SW 1271 (cell line): ENCODE data around the gene ODAD2.
"Not testable (repeated sequence)": the region's sequence is repeated elsewhere in the genome, so short reads cannot be mapped to it uniquely, and the experiment has no call there.

ENCODE experiments used
- DNase-seq, 2 experiments: peaks; one replicate each; lab custom pipeline; 2025; lab: John Stamatoyannopoulos, UW

Gene ODAD2

GRCh38 chr10:27998954-27999275 lies at the start of gene ODAD2:
Gene ODAD2 (minus strand): TSS chr10:27999079. CDS start chr10:27995142, 3,937 bp downstream.
- DNase-seq: no peak

- no peak for DNase-seq
These were observed 48.2 kb upstream of the ODAD2 start for GRCh38 chr10:28047061-28047460.

- no peak for DNase-seq
These were observed 47.7 kb upstream of the ODAD2 start for GRCh38 chr10:28046579-28046978.

- DNase-seq: no peak
These were observed 45.1 kb upstream of the ODAD2 start for GRCh38 chr10:28043941-28044340.

GRCh38 chr10:28036587-28036986 lies 37.7 kb upstream of the ODAD2 start:
- DNase-seq: no peak

GRCh38 chr10:28020993-28021982 lies 22.4 kb upstream of the ODAD2 start:
- no peak for DNase-seq

- DNase-seq: no peak
These were observed 21.4 kb upstream of the ODAD2 start for GRCh38 chr10:28020080-28020860.

GRCh38 chr10:28014651-28015050 lies 15.8 kb upstream of the ODAD2 start:
- no peak for DNase-seq

GRCh38 chr10:28012990-28013515 lies 14.2 kb upstream of the ODAD2 start:
- DNase-seq: no peak

- DNase-seq: no peak
These were observed 11.9 kb upstream of the ODAD2 start for GRCh38 chr10:28010821-28011220.

GRCh38 chr10:28008054-28008453 lies 9.2 kb upstream of the ODAD2 start:
- no peak for DNase-seq

- no peak for DNase-seq
These were observed 2.5 kb upstream of the ODAD2 start for GRCh38 chr10:28001353-28001752.

GRCh38 chr10:27998178-27998953 lies 513 bp downstream of the ODAD2 start:
- DNase-seq: no peak

- DNase-seq: no peak
These were observed 1.1 kb downstream of the ODAD2 start for GRCh38 chr10:27997865-27998177.

- no peak for DNase-seq
These were observed 3.6 kb downstream of the ODAD2 start for GRCh38 chr10:27995311-27995710.

GRCh38 chr10:27989357-27989756 lies 9.5 kb downstream of the ODAD2 start:
- DNase-seq: not testable (repeated sequence)

GRCh38 chr10:27986821-27987220 lies 12.1 kb downstream of the ODAD2 start:
- DNase-seq: no peak

- DNase-seq: no peak
These were observed 15.9 kb downstream of the ODAD2 start for GRCh38 chr10:27982875-27983543.

GRCh38 chr10:27981744-27982143 lies 17.1 kb downstream of the ODAD2 start:
- DNase-seq: no peak

GRCh38 chr10:27970795-27971194 lies 28.1 kb downstream of the ODAD2 start:
- DNase-seq: not testable (repeated sequence)

GRCh38 chr10:27969931-27970330 lies 28.9 kb downstream of the ODAD2 start:
- not testable (repeated sequence) for DNase-seq
